ENCODE results near the gene PI16. TPM values are rescaled to one million over a fixed set of nuclear protein-coding genes. Genes with fewer than 3 reads are reported as not detected.

PI16 gene
- total and polyA plus RNA-seq, 2 of the 13 experiments (the other 11 are each of a cell fraction or from before 2014, with no cell fraction given) = not detected

DNA sequence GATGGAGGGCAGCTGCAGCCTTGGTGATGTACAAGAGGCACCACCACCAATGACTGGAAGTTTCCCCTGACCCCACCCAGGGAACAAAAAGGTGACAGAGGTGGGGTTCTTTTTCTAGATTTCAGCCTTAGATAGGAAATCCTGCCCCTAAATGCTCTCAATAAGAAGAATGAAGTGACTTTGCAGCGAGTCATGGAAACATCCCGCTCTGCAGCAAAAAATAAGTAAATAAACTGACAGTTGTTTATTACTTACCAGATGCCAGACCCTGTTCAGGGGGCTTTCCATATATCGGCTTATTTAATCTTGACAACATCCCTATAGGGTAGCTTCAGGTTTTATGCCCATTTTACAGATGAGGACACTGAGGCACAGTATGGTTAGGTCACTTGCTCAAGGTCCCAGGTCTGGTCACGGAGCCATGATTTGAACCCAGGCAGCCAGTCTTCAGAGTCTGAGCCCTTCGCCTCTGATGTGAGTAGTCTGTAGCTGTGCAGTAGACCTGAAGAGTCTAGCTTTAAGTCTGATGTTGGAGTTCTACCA, 49.6 kb upstream of the PI16 start:
- ChIA-PET CTCF (ENCODE audit: low intra/inter-chr PET ratio, low total read pairs) (no interaction called here), POLR2A (interaction anchor here (1.4 kb wide), 1 partner anchor 9 kb away, joined by 3 read pairs; no protein-coding TSS in a partner anchor)
- TF ChIP-seq ZNF629 (CRISPR knock-in tag; conservative IDR thresholded peaks at IDR 0.05) (peak; percentile 82), CCAR2 (optimal IDR thresholded peaks at IDR 0.05; ENCODE audit: low read depth, low read length) (no peak)
- no TSS peak for BruUV-seq (replicated peaks)
- H3K36me3 ChIP-seq (replicated peaks in 1 of 2; ENCODE audit: control insufficient read depth in 1 of 2, insufficient read depth in 2 of 2, low read length in 2 of 2) = peaks cover 15 to 35% of the 10 kb centered on the region in 2 experiments
- no peaks in the 10 kb centered on the region for H3K9me3 ChIP-seq (ENCODE audit: low read length)
- DNase-seq (ENCODE audit: low spot score) (no peak), FAIRE-seq (no peak), ATAC-seq (no peak)
- H3K27me3 ChIP-seq (ENCODE audit: control insufficient read depth in 1 of 2, insufficient read depth in 2 of 2, low read length in 2 of 2) = no peaks in the 10 kb centered on the region
- no peak overlapping the region for H3K9ac ChIP-seq (ENCODE audit: insufficient read depth, low read depth, low read length)
- intact Hi-C loops (cut with micrococcal nuclease; ENCODE audit: unreplicated experiment) = no loop called here
- 100% methylated on average over 5 of the region's 5 CpGs for WGBS (ENCODE audit: low lambda C conversion rate)
- no peaks in the 10 kb centered on the region for H3K4me1 ChIP-seq (ENCODE audit: insufficient read depth, low read length)
- in situ Hi-C loops (cut with HindIII; ENCODE audit: extremely low pct_ligation_motif_present, low pct_unique_long_range_greater_than_20kb) = no loop called here
- no peak overlapping the region for H3K4me2 ChIP-seq (ENCODE audit: low read depth, low read length)
- no peak overlapping the region for H3K4me3 ChIP-seq (replicated peaks in 1 of 3; ENCODE audit: insufficient read depth in 1 of 3, low read depth in 2 of 3, low read length in 3 of 3)
- H2AFZ ChIP-seq (ENCODE audit: low read length) = no peak overlapping the region
- H4K20me1 ChIP-seq (ENCODE audit: insufficient read depth, low read length) = no peaks in the 10 kb centered on the region
- H3K27ac ChIP-seq (ENCODE audit: extremely low read length, insufficient read depth, low read length) = no peak overlapping the region
- no peaks in the 10 kb centered on the region for H3K79me2 ChIP-seq (ENCODE audit: insufficient read depth, low read length)

- no peak for FAIRE-seq
- Histone ChIP-seq H3K27me3 (ENCODE audit: control insufficient read depth in 1 of 2, insufficient read depth in 2 of 2, low read length in 2 of 2) (no peaks in the 10 kb centered on the region), H2AFZ (ENCODE audit: low read length) (no peak overlapping the region), H3K36me3 (replicated peaks in 1 of 2; ENCODE audit: control insufficient read depth in 1 of 2, insufficient read depth in 2 of 2, low read length in 2 of 2) (peaks cover 16 to 41% of the 10 kb centered on the region in 2 experiments), H3K4me2 (ENCODE audit: low read depth, low read length) (no peak overlapping the region), H3K4me1 (ENCODE audit: insufficient read depth, low read length) (no peaks in the 10 kb centered on the region), H3K4me3 (replicated peaks in 1 of 3; ENCODE audit: insufficient read depth in 1 of 3, low read depth in 2 of 3, low read length in 3 of 3) (no peak overlapping the region), H3K27ac (ENCODE audit: extremely low read length, insufficient read depth, low read length) (no peak overlapping the region), H4K20me1 (ENCODE audit: insufficient read depth, low read length) (no peaks in the 10 kb centered on the region), H3K9me3 (ENCODE audit: low read length) (no peaks in the 10 kb centered on the region), H3K79me2 (ENCODE audit: insufficient read depth, low read length) (no peaks in the 10 kb centered on the region), H3K9ac (ENCODE audit: insufficient read depth, low read depth, low read length) (no peak overlapping the region)
- 79% methylated on average over 2 of the region's 2 CpGs for WGBS (ENCODE audit: low lambda C conversion rate)
- ChIA-PET POLR2A (interaction anchor here (1.4 kb wide), 1 partner anchor 7 kb away, joined by 3 read pairs; no protein-coding TSS in a partner anchor), CTCF (ENCODE audit: low intra/inter-chr PET ratio, low total read pairs) (no interaction called here)
- ATAC-seq = no peak
- no TSS peak for BruUV-seq (replicated peaks)
- in situ Hi-C loops (cut with HindIII; ENCODE audit: extremely low pct_ligation_motif_present, low pct_unique_long_range_greater_than_20kb) = no loop called here
- intact Hi-C loops (cut with micrococcal nuclease; ENCODE audit: unreplicated experiment) = no loop called here
- DNase-seq (ENCODE audit: low spot score) = no peak
- TF ChIP-seq YEATS4 (CRISPR knock-in tag; IDR thresholded peaks at IDR 0.05; ENCODE audit: borderline replicate concordance) = no peak
- no peak for TF ChIP-seq ZMYM3 (CRISPR knock-in tag; IDR thresholded peaks at IDR 0.05)
- TF ChIP-seq KAT7 (CRISPR knock-in tag; IDR thresholded peaks at IDR 0.05; ENCODE audit: borderline replicate concordance) = no peak
- TF ChIP-seq EP300 (IDR thresholded peaks at IDR 0.05; ENCODE audit: low read depth in 2 of 2, low read length in 2 of 2) = no peak
- no peak for TF ChIP-seq EP300 (CRISPR knock-in tag; IDR thresholded peaks at IDR 0.05; ENCODE audit: borderline replicate concordance)
- TF ChIP-seq GLI4 (CRISPR knock-in tag; IDR thresholded peaks at IDR 0.05; ENCODE audit: borderline replicate concordance) = no peak
- no peak for TF ChIP-seq ATF6 (CRISPR knock-in tag; conservative IDR thresholded peaks at IDR 0.05)
- TF ChIP-seq NR2F6 (IDR thresholded peaks at IDR 0.05) = no peak
- TF ChIP-seq NR2F6 (CRISPR knock-in tag; IDR thresholded peaks at IDR 0.05) = no peak
- TF ChIP-seq ONECUT2 (CRISPR knock-in tag; IDR thresholded peaks at IDR 0.05) = no peak
- no peak for TF ChIP-seq SNAPC2 (CRISPR knock-in tag; IDR thresholded peaks at IDR 0.05)
- TF ChIP-seq ZIK1 (CRISPR knock-in tag; IDR thresholded peaks at IDR 0.05; ENCODE audit: borderline replicate concordance, low read depth) = no peak
- no peak for TF ChIP-seq TEAD2 (CRISPR knock-in tag; IDR thresholded peaks at IDR 0.05)
- TF ChIP-seq, protein P1, sequence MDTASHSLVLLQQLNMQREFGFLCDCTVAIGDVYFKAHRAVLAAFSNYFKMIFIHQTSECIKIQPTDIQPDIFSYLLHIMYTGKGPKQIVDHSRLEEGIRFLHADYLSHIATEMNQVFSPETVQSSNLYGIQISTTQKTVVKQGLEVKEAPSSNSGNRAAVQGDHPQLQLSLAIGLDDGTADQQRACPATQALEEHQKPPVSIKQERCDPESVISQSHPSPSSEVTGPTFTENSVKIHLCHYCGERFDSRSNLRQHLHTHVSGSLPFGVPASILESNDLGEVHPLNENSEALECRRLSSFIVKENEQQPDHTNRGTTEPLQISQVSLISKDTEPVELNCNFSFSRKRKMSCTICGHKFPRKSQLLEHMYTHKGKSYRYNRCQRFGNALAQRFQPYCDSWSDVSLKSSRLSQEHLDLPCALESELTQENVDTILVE (CRISPR knock-in tag; IDR thresholded peaks at IDR 0.05) = no peak
Measured at GRCh38 chr6:36906539-36907325, 47.8 kb upstream of the PI16 start.

Measured in HepG2 (cell line).